Fibroblast of lung (primary cell): Measurements from ENCODE around the gene RGS5. TPM values are rescaled to one million over a fixed set of nuclear protein-coding genes. Genes with fewer than 3 reads are reported as not detected.
"Not testable (repeated sequence)": the region's sequence is repeated elsewhere in the genome, so short reads cannot be mapped to it uniquely, and the experiment has no call there.

Source experiments
- DNase-seq, 2 donors: peaks; one replicate each; pipeline versions ENCODE4 v3.0.0 to v3.0.0-alpha.2; 2010; ENCODE audit warnings: low read depth in 2 of 2
- H2AFZ ChIP-seq: 2 replicates; pipeline ENCODE4 v1.5.1; 2012; ENCODE audit warnings: low read length, control low read depth, inconsistent platforms
- H3K27ac ChIP-seq: 2 replicates; pipeline ENCODE4 v1.5.1; 2011; ENCODE audit warnings: low read length, control low read depth; ENCODE audit not compliant: insufficient read depth
- H3K27me3 ChIP-seq: 2 replicates; pipeline ENCODE4 v1.5.1; 2011; ENCODE audit warnings: mild to moderate bottlenecking, low read length; ENCODE audit not compliant: control insufficient read depth, insufficient read depth
- H3K36me3 ChIP-seq: 2 replicates; pipeline ENCODE4 v1.5.1; 2011; ENCODE audit warnings: low read length; ENCODE audit not compliant: control insufficient read depth, insufficient read depth
- H3K4me1 ChIP-seq: 2 replicates; pipeline ENCODE4 v1.5.1; 2011; ENCODE audit warnings: low read length; ENCODE audit not compliant: control insufficient read depth, insufficient read depth; ENCODE audit errors: extremely low read depth
- H3K4me2 ChIP-seq: 2 replicates; pipeline ENCODE4 v1.5.1; 2011; ENCODE audit warnings: low read length, control low read depth; ENCODE audit not compliant: insufficient read depth; ENCODE audit errors: extremely low read depth
- H3K4me3 ChIP-seq, 4 experiments: fragments of 200-600 bp in 1 of 4; sonication (generic) in 1 of 4; replicated peaks in 1 of 4; 2 replicates each; pipeline ENCODE4 v1.5.1; 2011 to 2016; ENCODE audit warnings: low read length in 4 of 4, low read depth in 3 of 4, mild to moderate bottlenecking in 3 of 4, control low read depth in 2 of 4, inconsistent platforms in 1 of 4, mixed read lengths in 1 of 4; ENCODE audit not compliant: insufficient read depth in 1 of 4; ENCODE audit errors: control extremely low read depth in 1 of 4
- H3K79me2 ChIP-seq: 2 replicates; pipeline ENCODE4 v1.5.1; 2012; ENCODE audit warnings: mild to moderate bottlenecking, low read length, inconsistent platforms; ENCODE audit not compliant: control insufficient read depth, insufficient read depth
- H3K9ac ChIP-seq: 2 replicates; pipeline ENCODE4 v1.5.1; 2011; ENCODE audit warnings: mild to moderate bottlenecking, low read length, control low read depth; ENCODE audit not compliant: insufficient read depth
- H3K9me3 ChIP-seq: 2 replicates; pipeline ENCODE4 v1.5.1; 2012; ENCODE audit warnings: low read depth, low read length; ENCODE audit not compliant: control insufficient read depth, insufficient read depth
- H4K20me1 ChIP-seq: 2 replicates; pipeline ENCODE4 v1.5.1; 2011; ENCODE audit warnings: low read length; ENCODE audit not compliant: control insufficient read depth, insufficient read depth; ENCODE audit errors: extremely low read depth
- CTCF ChIP-seq, 2 donors: IDR thresholded peaks in 1 of 2; conservative IDR thresholded peaks in 1 of 2; 1 replicate in 1 of 2; 2 replicates in 1 of 2; pipeline ENCODE4 v1.5.1; 2011 to 2012; ENCODE audit warnings: low read length in 2 of 2, control low read depth in 1 of 2, inconsistent platforms in 1 of 2, low read depth in 1 of 2, mild to moderate bottlenecking in 1 of 2
- EZH2 ChIP-seq: IDR thresholded peaks from 2 replicates; pipeline ENCODE4 v1.5.1; 2012; ENCODE audit warnings: low read length, control low read depth, mild to moderate bottlenecking; ENCODE audit errors: missing control alignments
- polyA plus RNA-seq, 2 donors: library from polyadenylated mRNA; depleted of rRNA in 1 of 2; stranded (reverse) in 1 of 2; unstranded in 1 of 2; fragments of >200 nt; gene quantifications; 2 replicates each; pipeline ENCODE4 v1.2.1, GENCODE V29; 2011 to 2012; ENCODE audit warnings: missing spikeins in 1 of 2
- total RNA-seq: library from RNA; depleted of rRNA; stranded (reverse); fragments of >200 nt; gene quantifications from 2 replicates; pipeline ENCODE4 v1.2.1, GENCODE V29; 2014

The RGS5 gene
- total and polyA plus RNA-seq, 2 donors (not counting 1 experiment from before 2014, with no cell fraction given): 6.6 to 12.3 TPM

GRCh38 chr1:163230827-163231226 lies 28.1 kb upstream of the RGS5 start:
- H4K20me1 ChIP-seq: no peaks in the 10 kb centered on the region
- H3K4me3 ChIP-seq: no peak overlapping the region
- no peaks in the 10 kb centered on the region for H3K36me3 ChIP-seq
- no peak for DNase-seq
- H3K4me2 ChIP-seq: no peak overlapping the region
- TF ChIP-seq EZH2: no peak
- TF ChIP-seq CTCF (conservative IDR thresholded peaks at IDR 0.05 in 1 of 2, IDR thresholded peaks at IDR 0.05 in 1 of 2; ENCODE audit: low read depth in 1 of 2, low read length in 2 of 2): no peak
- no peak overlapping the region for H3K9ac ChIP-seq
- no peaks in the 10 kb centered on the region for H3K4me1 ChIP-seq
- no peaks in the 10 kb centered on the region for H3K79me2 ChIP-seq
- no peaks in the 10 kb centered on the region for H3K9me3 ChIP-seq
- H2AFZ ChIP-seq: no peak overlapping the region
- no peak overlapping the region for H3K27ac ChIP-seq
- no peaks in the 10 kb centered on the region for H3K27me3 ChIP-seq

- not testable (repeated sequence) for H3K4me2 ChIP-seq, H3K9me3 ChIP-seq, H3K4me1 ChIP-seq, H3K79me2 ChIP-seq, H4K20me1 ChIP-seq, H2AFZ ChIP-seq, H3K9ac ChIP-seq, DNase-seq, H3K27me3 ChIP-seq, H3K36me3 ChIP-seq, H3K4me3 ChIP-seq, H3K27ac ChIP-seq
Measured at GRCh38 chr1:163228271-163228670, 25.6 kb upstream of the RGS5 start.

GRCh38 chr1:163227126-163227525 lies 24.4 kb upstream of the RGS5 start:
- H3K9ac ChIP-seq: no peak overlapping the region
- H3K27me3 ChIP-seq: no peaks in the 10 kb centered on the region
- no peak overlapping the region for H3K4me3 ChIP-seq
- TF ChIP-seq CTCF (conservative IDR thresholded peaks at IDR 0.05 in 1 of 2, IDR thresholded peaks at IDR 0.05 in 1 of 2; ENCODE audit: low read depth in 1 of 2, low read length in 2 of 2) (no peak), EZH2 (no peak)
- H3K27ac ChIP-seq: no peak overlapping the region
- H3K36me3 ChIP-seq: no peaks in the 10 kb centered on the region
- H3K9me3 ChIP-seq: no peaks in the 10 kb centered on the region
- no peaks in the 10 kb centered on the region for H3K4me1 ChIP-seq
- H4K20me1 ChIP-seq: no peaks in the 10 kb centered on the region
- no peak overlapping the region for H3K4me2 ChIP-seq
- no peaks in the 10 kb centered on the region for H3K79me2 ChIP-seq
- DNase-seq: peak in 1 of 2 donors; percentile 7
- H2AFZ ChIP-seq: no peak overlapping the region
